Ectodermal cell (in vitro differentiated cells): ENCODE data around the gene GPD2.

Source experiments
- H3K27ac ChIP-seq: 2 replicates; pipeline ENCODE4 v1.7.0; 2013; ENCODE audit warnings: mild to moderate bottlenecking, low read depth, low read length; ENCODE audit not compliant: insufficient read depth, poor library complexity, severe bottlenecking
- H3K27me3 ChIP-seq: 2 replicates; pipeline ENCODE4 v1.7.0; 2013; ENCODE audit warnings: mild to moderate bottlenecking, low read length; ENCODE audit not compliant: insufficient read depth, control insufficient read depth, poor library complexity, severe bottlenecking
- H3K36me3 ChIP-seq: one replicate; pipeline ENCODE4 v1.7.0; 2013; ENCODE audit warnings: low read length; ENCODE audit not compliant: control insufficient read depth, insufficient read depth
- H3K4me1 ChIP-seq: one replicate; pipeline ENCODE4 v1.7.0; 2013; ENCODE audit warnings: low read length; ENCODE audit not compliant: control insufficient read depth, insufficient read depth
- H3K4me3 ChIP-seq: 2 replicates; pipeline ENCODE4 v1.7.0; 2013; ENCODE audit warnings: low read depth, low read length, control low read depth; ENCODE audit not compliant: insufficient read depth
- H3K9me3 ChIP-seq: 2 replicates; pipeline ENCODE4 v1.7.0; 2013; ENCODE audit warnings: mild to moderate bottlenecking, low read length, moderate library complexity; ENCODE audit not compliant: control insufficient read depth
- WGBS, 2 experiments: methylation state at CpG; one replicate each; pipeline ENCODE4 v1.1.7; 2013; ENCODE audit warnings: missing lambda C conversion rate in 2 of 2; 5-methylcytosine and 5-hydroxymethylcytosine counted together

Gene GPD2

DNA sequence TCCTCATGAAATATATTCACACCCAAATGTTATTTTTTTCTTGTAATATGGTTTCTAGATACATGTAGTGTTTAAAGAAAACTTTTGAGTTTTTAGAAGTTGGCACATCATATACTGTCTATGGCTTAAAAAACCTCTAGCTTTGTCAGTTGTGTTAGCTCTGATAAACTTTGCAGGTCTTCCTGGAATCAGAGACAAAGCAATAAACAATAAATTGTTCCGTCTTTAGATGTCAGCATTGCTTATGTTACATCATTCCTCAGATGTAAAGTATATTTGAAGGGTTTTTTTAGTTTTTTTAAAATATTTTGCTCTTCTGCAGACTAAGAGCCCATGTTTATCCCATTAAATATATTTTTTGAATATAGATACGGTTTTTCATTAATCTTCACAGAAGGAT, 145.1 kb downstream of the GPD2 start:
- no peak overlapping the region for H3K27ac ChIP-seq
- H3K27me3 ChIP-seq, result no peaks in the 10 kb centered on the region
- H3K4me1 ChIP-seq, result no peaks in the 10 kb centered on the region
- H3K9me3 ChIP-seq, result no peaks in the 10 kb centered on the region
- no peak overlapping the region for H3K4me3 ChIP-seq
- WGBS, 2 experiments, result 100% methylated on average over 1 of the region's 2 CpGs; no CpG with 5 or more reads in 1 of the 2 experiments
- no peaks in the 10 kb centered on the region for H3K36me3 ChIP-seq

DNA sequence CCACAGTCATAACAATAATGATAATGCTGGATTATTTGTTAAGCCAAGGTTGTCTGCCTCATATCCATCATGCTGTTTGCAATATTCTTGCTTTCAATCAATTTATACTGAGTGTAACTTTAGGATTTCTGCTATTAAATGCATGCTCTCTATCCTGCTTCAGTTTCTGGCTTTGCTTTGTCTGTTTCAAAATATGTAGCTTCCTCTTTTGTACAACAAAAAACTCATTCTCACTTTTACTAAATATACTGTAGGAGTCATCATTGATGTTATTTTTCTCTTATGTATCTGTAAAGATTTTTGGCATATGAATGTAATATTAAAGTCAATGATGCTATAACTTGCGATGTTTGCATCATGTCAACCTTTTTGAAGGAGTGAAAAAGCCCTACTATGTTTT, 149.3 kb downstream of the GPD2 start:
- Histone ChIP-seq H3K9me3 (no peaks in the 10 kb centered on the region), H3K27me3 (no peaks in the 10 kb centered on the region), H3K4me3 (no peak overlapping the region), H3K27ac (no peak overlapping the region), H3K4me1 (no peaks in the 10 kb centered on the region), H3K36me3 (no peaks in the 10 kb centered on the region)
- 94% methylated on average over 1 of the region's 1 CpG for WGBS, 2 experiments

DNA sequence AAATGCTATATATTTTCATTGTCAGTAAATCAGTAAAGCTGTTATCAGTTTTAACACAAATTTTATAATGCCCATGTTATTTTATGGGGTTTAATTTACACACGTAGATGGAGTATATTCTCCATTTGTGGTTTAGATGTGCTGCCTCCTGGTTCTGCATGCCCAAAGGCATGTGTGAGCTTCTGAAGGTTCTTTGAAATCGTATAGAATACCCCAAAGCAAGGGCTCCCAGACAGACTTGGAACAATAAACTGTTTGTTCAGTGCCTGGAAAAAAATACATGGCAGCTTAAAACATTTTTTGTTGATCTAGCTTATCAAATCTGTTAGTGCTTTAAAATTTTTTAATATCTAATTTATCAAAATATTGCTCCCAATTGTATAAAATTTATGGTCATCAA, 150.4 kb downstream of the GPD2 start:
- Histone ChIP-seq H3K27me3 (no peaks in the 10 kb centered on the region), H3K27ac (no peak overlapping the region), H3K4me1 (no peaks in the 10 kb centered on the region), H3K9me3 (no peaks in the 10 kb centered on the region), H3K36me3 (no peaks in the 10 kb centered on the region), H3K4me3 (no peak overlapping the region)
- WGBS, 2 experiments, result 88 to 90% methylated on average over 2 of the region's 2 CpGs

DNA sequence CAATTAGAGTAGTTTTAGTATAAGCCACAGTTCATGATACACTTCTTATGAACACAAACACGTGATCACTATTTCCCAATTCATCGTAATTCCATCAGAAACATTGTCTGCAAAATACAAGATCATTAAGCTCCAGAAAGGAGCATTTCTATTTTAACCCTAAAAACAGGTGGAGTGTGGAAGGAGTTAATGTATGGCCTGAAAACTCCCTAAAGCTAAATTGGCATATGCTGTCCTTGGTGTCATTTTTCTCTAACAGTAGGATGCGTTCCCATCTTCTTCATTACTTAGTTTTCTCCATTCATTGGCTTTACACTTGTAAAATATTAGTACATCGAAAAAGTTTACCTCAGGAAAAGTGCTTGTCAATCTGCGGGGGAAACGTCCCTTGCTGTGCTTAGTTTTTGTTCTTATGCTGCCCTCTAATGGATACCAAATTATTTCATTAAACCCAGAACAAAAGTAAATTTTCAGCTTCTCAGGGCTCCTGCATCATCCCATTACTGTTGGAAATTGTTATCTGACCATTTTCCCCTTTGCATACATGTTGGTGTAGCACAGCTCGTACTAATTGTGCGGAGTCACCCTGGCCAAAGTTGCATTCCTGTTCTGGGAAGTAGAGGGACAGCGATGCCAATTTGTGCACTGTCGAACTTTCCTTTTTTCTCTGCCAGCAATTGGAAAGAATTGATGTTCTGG, 153.4 kb downstream of the GPD2 start:
- Histone ChIP-seq H3K36me3 (no peaks in the 10 kb centered on the region), H3K4me1 (peaks cover 5% of the 10 kb centered on the region), H3K9me3 (no peaks in the 10 kb centered on the region), H3K27me3 (no peaks in the 10 kb centered on the region), H3K27ac (no peak overlapping the region), H3K4me3 (no peak overlapping the region)
- WGBS, 2 experiments, result 59% methylated on average over 10 of the region's 10 CpGs

DNA sequence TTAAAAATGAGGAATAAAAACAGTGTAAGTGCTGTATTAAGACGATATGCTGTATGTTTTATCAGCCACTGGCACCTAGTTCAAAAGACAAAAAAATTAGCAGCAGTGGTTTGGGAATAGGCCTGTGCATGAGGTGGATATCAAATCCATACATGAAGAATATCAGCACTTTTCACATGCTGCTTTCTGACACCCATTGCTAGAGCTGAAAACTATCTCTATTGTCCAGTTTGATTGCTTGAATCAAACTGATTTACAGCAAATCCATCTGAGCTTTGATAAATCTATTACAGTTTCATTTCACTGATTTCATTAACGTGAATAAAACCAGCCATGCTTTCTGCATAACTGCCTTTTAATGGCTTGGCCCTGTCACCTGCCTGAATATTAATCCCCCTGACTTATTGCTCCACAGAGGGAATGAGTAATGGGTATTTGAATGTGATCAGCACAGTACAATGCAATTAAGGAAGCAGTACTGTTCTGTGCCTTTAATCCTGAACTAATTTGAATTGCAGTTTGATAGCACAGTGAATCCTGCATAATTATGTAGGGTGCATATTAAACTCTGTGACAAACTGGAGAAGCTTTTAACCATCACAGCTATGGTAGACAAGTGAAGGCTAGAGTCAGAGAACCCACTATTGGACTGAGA, 154.0 kb downstream of the GPD2 start:
- H3K27ac ChIP-seq, result no peak overlapping the region
- no peaks in the 10 kb centered on the region for H3K9me3 ChIP-seq
- no peaks in the 10 kb centered on the region for H3K36me3 ChIP-seq
- no peaks in the 10 kb centered on the region for H3K27me3 ChIP-seq
- 68 to 75% methylated on average over 2 of the region's 2 CpGs for WGBS, 2 experiments
- no peak overlapping the region for H3K4me3 ChIP-seq
- peaks cover 5% of the 10 kb centered on the region for H3K4me1 ChIP-seq

DNA sequence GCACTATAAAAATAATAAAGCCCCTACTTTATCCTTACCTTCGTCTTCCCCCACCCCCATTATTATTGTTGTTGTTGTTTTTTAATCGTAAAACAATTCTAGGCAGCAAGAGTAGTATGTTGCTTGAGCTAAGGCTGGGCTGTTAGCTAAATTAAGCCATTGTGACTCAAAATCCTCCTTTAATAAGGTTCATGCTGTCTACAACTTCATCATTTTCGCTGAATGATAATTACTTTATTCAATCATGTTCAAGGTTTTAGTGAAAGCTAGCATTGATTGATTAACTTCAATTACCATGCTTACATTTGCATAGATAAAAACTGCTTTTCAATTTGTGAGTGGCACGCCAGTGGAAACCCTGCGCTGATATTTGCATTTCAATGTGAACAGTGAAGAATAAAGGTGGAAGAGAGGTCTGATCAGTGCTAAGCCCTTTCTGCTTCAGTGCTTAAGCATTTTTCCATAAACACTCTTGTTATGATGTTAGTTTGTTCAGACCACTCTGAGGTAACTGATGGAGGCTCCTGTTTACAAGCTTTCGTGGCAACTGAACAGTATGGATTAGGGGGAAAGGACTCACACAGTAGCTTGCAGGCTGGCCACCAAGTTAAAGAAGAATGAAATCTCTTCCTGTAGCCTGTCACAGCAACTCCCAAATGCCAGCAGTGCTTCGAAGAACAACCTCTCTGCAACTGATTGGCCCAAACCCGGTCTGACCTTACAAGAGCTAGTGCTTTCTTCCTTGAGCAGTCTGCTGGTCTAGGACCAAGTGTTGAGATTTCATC, 156.8 kb downstream of the GPD2 start:
- Histone ChIP-seq H3K4me3 (no peak overlapping the region), H3K27ac (no peak overlapping the region)
- WGBS, 2 experiments, result 5 to 15% methylated on average over 5 to 6 of the region's 8 CpGs

DNA sequence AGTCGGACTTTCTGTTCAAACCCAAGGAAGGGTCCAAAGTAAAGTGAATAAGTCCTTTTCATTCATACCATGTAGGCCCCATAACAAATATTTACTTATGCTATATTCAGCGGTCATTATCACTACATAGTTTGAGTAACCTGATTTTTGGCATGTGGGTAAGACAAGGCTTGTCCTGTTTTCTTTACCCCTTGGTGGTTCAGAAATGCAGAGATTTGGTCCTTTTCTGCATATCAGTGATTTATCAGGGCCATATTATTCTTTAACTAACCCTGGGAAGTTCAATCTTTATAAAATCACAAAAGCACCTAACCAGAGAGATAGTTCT, 157.4 kb downstream of the GPD2 start:
- WGBS, 2 experiments, result 69 to 71% methylated on average over 2 of the region's 2 CpGs
- Histone ChIP-seq H3K9me3 (no peaks in the 10 kb centered on the region), H3K27ac (no peak overlapping the region), H3K36me3 (no peaks in the 10 kb centered on the region), H3K27me3 (no peaks in the 10 kb centered on the region), H3K4me1 (peaks cover 5% of the 10 kb centered on the region), H3K4me3 (no peak overlapping the region)

More for the DNA sequence above, 156.8 kb downstream of the GPD2 start:
- H3K36me3 ChIP-seq, result no peaks in the 10 kb centered on the region
- no peaks in the 10 kb centered on the region for H3K9me3 ChIP-seq
- H3K27me3 ChIP-seq, result no peaks in the 10 kb centered on the region
- H3K4me1 ChIP-seq, result peaks cover 5% of the 10 kb centered on the region

DNA sequence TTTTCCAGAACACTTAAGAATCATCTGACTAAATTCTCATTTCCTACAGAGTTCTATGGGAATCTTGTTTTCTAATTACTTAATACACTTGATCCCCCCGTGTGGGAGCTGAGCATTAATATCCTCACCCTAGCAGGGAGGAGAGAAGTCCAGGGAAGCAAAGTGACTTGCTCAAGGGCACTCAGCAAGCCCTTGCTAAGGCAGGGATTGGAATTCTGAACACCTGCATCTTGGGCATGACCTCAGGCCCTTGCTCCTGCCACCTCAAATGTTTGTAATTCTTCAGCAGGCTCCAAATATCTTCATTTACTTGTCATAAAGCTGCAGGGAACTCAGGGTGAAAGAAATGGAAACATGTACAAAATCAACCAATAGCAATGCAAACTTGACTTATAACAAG, 162.4 kb downstream of the GPD2 start:
- Histone ChIP-seq H3K27ac (no peak overlapping the region), H3K9me3 (no peaks in the 10 kb centered on the region), H3K4me3 (no peak overlapping the region), H3K36me3 (no peaks in the 10 kb centered on the region), H3K27me3 (no peaks in the 10 kb centered on the region), H3K4me1 (peaks cover 4% of the 10 kb centered on the region)
- WGBS, 2 experiments, result 78 to 83% methylated on average over 1 of the region's 1 CpG

DNA sequence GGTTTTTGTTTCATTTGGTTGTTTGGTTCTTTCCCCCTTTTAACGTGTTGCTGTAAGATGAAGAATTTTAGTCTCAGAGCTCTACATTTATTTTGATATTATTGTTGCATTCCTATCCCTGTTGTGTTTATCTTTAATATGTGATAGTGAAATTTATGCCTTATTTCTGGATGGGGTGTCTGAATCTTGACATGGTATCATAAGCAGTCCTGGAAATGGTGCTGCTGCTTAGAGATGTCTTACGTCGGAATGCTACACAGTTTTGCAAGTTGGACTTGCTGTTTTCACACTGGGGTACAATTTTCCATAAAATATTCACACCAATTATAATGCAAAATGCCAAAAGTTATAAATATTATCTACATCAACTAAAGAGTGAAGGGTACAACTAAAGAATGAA, 164.0 kb downstream of the GPD2 start:
- WGBS, 2 experiments, result 100% methylated on average over 2 to 3 of the region's 3 CpGs
- no peaks in the 10 kb centered on the region for H3K36me3 ChIP-seq
- H3K27me3 ChIP-seq, result no peaks in the 10 kb centered on the region
- H3K9me3 ChIP-seq, result no peaks in the 10 kb centered on the region
- H3K4me1 ChIP-seq, result peaks cover 4% of the 10 kb centered on the region
- no peak overlapping the region for H3K27ac ChIP-seq
- H3K4me3 ChIP-seq, result no peak overlapping the region

DNA sequence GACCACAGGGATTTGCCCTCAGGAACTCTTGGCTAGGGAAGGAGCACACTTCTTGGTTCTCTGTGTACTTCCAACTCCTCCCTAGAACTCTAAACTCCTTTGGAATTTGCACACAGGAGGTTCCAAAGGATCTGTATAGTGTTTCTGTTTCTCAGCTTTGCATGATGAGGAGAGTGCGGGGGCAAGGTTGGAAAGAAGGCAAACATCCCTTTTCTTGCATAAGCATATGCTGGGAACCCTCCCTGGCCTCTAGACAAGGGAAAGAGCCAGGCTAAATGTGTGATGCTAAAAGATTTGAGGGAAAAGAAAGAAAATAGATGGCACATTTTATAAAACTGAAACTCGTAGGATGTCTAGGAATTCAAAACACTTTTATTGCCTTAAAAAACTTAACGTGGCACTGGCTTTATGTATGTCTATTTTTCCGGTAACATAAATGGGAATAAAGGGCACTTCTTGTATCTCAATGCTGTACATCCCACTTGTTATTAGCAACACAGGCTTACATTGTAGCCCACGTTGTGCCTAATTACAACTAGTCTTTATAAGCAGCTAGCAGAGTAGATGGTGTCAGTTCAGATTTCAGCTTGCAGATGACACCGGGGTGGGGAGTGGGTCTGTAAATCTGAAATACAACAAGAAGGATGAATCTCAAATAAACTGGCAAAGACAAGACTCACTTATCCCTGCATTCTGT, 165.8 kb downstream of the GPD2 start:
- no peaks in the 10 kb centered on the region for H3K9me3 ChIP-seq
- H3K27ac ChIP-seq, result no peak overlapping the region
- H3K4me3 ChIP-seq, result no peak overlapping the region
- peaks cover 4% of the 10 kb centered on the region for H3K4me1 ChIP-seq
- WGBS, 2 experiments, result 89 to 93% methylated on average over 6 of the region's 6 CpGs
- H3K36me3 ChIP-seq, result no peaks in the 10 kb centered on the region
- H3K27me3 ChIP-seq, result no peaks in the 10 kb centered on the region
